GM12872 (cell line): ENCODE measurements around the gene RHBDL1.

ENCODE experiments used
- CTCF ChIP-seq: IDR thresholded peaks from 3 replicates; pipeline ENCODE4 v1.5.1; 2011; ENCODE audit warnings: low read depth, mild to moderate bottlenecking, low read length, moderate library complexity; ENCODE audit not compliant: insufficient read depth

RHBDL1 gene

GRCh38 chr16:709566-710499 lies 34.4 kb downstream of the RHBDL1 start:
- TF ChIP-seq CTCF = no peak

DNA sequence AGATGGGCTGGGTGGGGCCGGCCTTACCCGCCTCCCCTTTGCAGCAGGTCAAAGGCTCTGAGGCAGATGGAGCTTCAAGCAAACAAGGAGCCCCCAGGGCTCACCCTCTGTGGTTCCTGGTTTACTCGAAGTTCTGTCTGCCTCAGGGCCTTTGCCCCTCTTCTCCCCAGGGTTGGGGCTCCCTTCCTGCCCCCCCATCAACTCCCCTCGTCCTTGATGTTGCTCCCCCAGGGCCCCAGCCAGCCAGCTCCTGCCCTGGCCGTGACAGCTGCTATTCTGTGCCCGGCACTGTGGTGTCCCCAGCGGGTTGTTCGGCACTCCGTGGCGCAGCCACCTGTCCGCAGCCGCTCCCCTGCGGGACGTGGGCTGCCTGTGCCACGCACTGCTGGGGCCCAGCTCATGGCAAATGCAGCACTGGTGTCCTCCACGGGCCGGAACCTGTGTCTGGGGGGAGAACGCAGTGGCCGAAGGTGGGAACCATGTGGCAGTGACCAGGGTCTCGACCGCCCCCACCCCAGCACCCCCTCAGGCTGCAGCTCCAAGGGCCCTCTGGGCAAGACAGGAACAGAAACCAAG lies 35.1 kb downstream of the RHBDL1 start:
- TF ChIP-seq CTCF = no peak

GRCh38 chr16:711084-711483 lies 35.6 kb downstream of the RHBDL1 start:
- TF ChIP-seq CTCF = no peak

DNA sequence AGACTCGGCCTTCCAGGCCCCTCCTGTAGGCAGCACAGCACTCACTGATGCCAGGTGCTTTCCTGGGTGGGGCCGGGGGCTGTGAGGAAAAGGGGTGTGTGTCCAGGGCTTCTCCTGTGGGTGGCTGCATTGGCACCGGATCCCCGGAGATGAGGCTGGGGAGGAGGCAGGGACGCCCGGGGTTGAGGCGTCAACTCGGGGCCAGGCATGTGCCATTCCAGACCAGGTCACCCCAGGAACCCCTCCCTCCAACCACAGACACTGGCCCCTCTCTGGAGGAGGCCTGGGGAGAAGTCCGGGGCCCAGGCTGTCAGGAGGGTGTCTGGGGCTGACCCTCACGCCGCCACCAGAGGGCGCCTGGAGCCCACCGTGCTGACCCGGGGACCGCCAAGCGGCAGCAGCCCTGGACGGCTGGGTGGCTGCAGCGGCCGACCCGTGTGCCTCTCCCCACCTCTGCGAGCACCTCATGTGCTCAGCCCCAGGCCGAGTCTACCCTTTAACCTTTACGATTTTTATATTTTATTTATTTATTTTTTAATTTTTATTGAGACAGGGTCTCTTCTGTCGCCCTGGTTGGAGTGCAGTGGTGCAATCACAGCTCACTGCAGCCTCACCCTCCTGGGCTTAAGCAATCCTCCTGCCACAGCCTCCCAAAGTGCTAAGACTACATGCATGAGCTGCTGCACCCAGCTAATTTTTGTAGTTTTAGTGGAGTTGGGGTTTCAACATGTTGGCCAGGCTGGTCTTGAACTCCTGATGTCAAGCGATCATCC lies 36.3 kb downstream of the RHBDL1 start:
- TF ChIP-seq CTCF = peak; percentile 94

DNA sequence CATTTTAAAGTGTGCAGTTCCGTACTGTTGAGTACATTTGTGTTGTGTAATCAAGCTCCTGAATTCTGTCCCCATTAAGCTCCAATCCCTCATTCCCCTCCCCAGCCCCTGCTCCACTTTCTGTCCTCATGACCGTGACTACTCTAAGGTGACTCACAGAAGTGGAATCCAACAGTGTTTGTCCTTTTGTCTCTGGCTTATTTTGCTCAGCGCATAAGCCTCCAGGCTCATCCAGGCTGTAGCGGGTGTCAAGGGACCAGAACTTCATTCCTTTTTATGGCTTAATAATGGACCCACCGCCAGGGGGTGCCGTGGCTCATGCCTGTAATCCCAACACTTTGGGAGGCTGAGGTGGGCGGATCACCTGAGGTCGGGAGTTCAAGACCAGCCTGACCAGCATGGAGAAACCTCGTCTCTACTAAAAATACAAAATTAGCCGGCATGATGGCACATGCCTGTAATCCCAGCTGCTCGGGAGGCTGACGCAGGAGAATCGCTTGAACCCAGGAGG lies 37.3 kb downstream of the RHBDL1 start:
- TF ChIP-seq CTCF = peak; percentile 44; the same call in 2 of the 3 replicates

DNA sequence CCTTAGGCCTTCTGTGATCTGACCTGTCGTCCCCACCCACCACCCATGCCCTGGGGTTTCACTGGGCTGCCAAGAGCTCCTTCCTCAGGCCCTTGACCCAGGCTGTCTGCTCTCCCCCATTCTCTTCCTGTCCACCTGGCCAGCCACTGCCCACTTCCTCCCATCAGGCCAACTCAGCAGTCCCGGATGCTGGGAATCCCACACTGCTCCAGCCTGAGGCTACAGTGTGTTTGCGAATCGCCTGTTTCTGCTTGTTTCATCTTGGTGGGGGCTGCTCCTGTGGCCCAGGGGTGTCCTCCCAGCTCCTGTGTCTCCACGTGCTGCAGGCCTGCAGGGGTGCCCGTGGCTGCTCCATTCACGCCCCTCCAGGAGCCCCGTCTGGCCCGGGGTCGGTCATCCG lies 38.6 kb downstream of the RHBDL1 start:
- TF ChIP-seq CTCF = no peak
